Measurements from ENCODE around the gene PCDHGA2.

DNA sequence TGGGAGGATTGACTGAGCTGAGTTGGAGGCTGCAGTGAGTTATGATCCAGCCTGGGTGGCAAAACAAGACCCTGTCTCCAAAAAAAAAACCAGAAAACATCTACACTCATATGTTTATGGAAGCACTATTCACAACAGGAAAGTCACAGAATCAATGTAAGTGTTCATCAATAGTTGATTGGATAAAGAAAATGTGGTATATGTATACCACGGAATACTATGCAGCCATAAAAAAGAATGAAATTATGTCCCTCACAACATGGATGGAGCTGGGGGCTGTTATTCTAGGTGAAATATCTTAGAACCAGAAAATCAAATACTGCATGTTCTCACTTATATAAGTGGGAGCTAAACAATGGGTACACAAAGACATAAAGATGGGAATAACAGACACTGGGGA is 31.9 kb upstream of the PCDHGA2 start:
- TF ChIP-seq, protein P1, sequence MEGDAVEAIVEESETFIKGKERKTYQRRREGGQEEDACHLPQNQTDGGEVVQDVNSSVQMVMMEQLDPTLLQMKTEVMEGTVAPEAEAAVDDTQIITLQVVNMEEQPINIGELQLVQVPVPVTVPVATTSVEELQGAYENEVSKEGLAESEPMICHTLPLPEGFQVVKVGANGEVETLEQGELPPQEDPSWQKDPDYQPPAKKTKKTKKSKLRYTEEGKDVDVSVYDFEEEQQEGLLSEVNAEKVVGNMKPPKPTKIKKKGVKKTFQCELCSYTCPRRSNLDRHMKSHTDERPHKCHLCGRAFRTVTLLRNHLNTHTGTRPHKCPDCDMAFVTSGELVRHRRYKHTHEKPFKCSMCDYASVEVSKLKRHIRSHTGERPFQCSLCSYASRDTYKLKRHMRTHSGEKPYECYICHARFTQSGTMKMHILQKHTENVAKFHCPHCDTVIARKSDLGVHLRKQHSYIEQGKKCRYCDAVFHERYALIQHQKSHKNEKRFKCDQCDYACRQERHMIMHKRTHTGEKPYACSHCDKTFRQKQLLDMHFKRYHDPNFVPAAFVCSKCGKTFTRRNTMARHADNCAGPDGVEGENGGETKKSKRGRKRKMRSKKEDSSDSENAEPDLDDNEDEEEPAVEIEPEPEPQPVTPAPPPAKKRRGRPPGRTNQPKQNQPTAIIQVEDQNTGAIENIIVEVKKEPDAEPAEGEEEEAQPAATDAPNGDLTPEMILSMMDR (IDR thresholded peaks at IDR 0.05; ENCODE audit: insufficient read depth, low read length, poor library complexity, severe bottlenecking), result no peak
- TF ChIP-seq EZH2phosphoT487 (conservative IDR thresholded peaks at IDR 0.05; ENCODE audit: low read length), result no peak
